Subcutaneous abdominal adipose tissue (tissue), 5 donors: ENCODE measurements around the gene ACVR1B.

Experiments
- H3K27ac ChIP-seq: one replicate; pipeline ENCODE4 v1.7.0; 2013; ENCODE audit warnings: low read depth, mild to moderate bottlenecking, inconsistent platforms, low read length, moderate library complexity
- H3K27me3 ChIP-seq, 5 donors: one replicate each; pipeline ENCODE4 v1.7.0; 2013; ENCODE audit warnings: low read length in 5 of 5, inconsistent platforms in 1 of 5; ENCODE audit not compliant: control insufficient read depth in 5 of 5, insufficient read depth in 4 of 5
- H3K36me3 ChIP-seq, 5 donors: one replicate each; pipeline ENCODE4 v1.7.0; 2013; ENCODE audit warnings: low read length in 5 of 5; ENCODE audit not compliant: control insufficient read depth in 5 of 5, insufficient read depth in 5 of 5
- H3K4me1 ChIP-seq, 5 donors: one replicate each; pipeline ENCODE4 v1.7.0; 2013; ENCODE audit warnings: low read length in 5 of 5, mild to moderate bottlenecking in 3 of 5, moderate library complexity in 1 of 5; ENCODE audit not compliant: control insufficient read depth in 5 of 5, insufficient read depth in 5 of 5
- H3K4me3 ChIP-seq, 5 donors: one replicate each; pipeline ENCODE4 v1.7.0; 2013; ENCODE audit warnings: low read length in 5 of 5, low read depth in 1 of 5
- H3K9ac ChIP-seq, 5 donors: one replicate each; pipeline ENCODE4 v1.7.0; 2013; ENCODE audit warnings: low read length in 5 of 5, mild to moderate bottlenecking in 4 of 5, moderate library complexity in 3 of 5
- H3K9me3 ChIP-seq, 5 donors: one replicate each; pipeline ENCODE4 v1.7.0; 2013; ENCODE audit warnings: low read length in 5 of 5; ENCODE audit not compliant: control insufficient read depth in 5 of 5
- donor health status: healthy.
- donor health status: healthy.
- donor health status: healthy.
- donor health status: healthy.
- donor health status: healthy.

ACVR1B gene

DNA sequence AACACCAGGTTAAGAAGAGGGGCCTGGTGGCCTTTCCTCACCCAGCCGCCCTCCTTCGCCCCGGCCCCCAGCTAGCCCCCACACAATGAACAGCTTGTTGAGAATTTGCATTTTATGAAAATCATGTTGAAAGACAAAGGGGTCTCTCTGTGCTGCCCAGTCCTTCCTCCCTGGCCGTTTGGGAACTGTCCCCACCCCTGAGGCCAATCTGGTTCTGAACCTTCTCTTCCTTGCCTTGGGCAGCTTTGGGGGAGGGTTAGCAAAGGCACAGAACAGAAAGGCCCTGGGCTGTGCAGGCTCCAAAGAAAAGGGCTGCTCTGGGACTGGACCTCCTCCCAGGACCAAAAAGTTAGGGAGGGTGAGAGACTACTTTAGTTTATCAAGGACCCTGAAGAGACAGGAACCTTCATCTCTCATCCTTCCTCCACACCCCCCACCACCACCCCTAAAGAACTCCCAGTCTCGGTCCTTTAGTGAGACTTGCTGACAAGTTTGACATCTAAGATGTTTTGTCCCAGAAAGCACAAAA, 56.5 kb downstream of the ACVR1B start:
- Histone ChIP-seq H3K9ac (peak overlapping the region in 4 of 5 donors; percentile 38 to 92 (median 72)), H3K9me3 (no peaks in the 10 kb centered on the region), H3K36me3 (peaks cover 0 to 27% (median 18%) of the 10 kb centered on the region in 5 donors), H3K27ac (peak overlapping the region; percentile 85), H3K4me1 (peaks cover 1 to 64% (median 50%) of the 10 kb centered on the region in 5 donors), H3K27me3 (peaks cover 2 to 28% (median 12%) of the 10 kb centered on the region in 5 donors), H3K4me3 (peak overlapping the region; percentile 57 to 94 (median 74))

DNA sequence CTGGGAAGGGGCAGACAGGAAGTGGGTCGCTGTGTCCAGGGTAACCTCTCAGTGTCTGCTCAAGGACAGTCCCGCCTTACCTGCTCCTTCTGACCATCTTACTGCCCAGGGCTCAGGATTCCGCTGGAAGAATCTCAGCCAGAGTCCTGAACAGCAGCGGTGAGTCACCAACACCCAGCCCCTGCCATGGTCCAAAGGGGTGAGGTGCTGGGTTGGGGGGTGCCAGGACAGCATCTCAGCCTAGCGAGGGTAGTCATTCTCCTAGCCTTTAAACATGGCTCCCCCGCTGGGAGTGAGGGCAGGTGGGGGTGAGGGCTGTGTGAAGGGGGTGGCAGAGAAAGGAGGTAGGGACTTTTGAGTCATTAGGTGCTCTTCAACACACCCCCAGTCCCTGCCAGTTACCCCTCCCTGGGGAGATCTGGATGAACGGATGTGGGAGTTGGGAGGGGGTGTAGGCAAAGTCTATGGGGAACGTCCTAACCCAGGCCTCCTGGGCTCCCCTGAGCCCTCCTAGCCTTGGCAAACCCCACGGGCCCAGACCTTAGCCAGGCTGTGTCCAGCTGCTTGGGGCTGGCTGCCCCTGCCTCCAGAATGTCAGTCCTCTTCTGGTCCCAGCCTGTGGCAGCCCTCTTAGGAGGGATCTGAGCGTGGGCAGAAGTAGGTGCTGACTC, 57.7 kb downstream of the ACVR1B start:
- Histone ChIP-seq H3K9ac (peak overlapping the region in 3 of 5 donors; percentile 35 to 92 (median 38)), H3K9me3 (no peaks in the 10 kb centered on the region), H3K4me1 (peaks cover 1 to 63% (median 48%) of the 10 kb centered on the region in 5 donors), H3K27me3 (peaks cover 2 to 25% (median 12%) of the 10 kb centered on the region in 5 donors), H3K4me3 (peak overlapping the region in 4 of 5 donors; percentile 53 to 94 (median 80)), H3K27ac (peak overlapping the region; percentile 85), H3K36me3 (peaks cover 0 to 37% (median 29%) of the 10 kb centered on the region in 5 donors)

GRCh38 chr12:52010152-52010622, 58.7 kb downstream of the ACVR1B start:
- Histone ChIP-seq H3K4me1 (peaks cover 1 to 57% (median 46%) of the 10 kb centered on the region in 5 donors), H3K9me3 (no peaks in the 10 kb centered on the region), H3K4me3 (peak overlapping the region in 4 of 5 donors; percentile 31 to 94 (median 80)), H3K27ac (peak overlapping the region; percentile 85), H3K9ac (peak overlapping the region in 1 of 5 donors; percentile 92), H3K36me3 (peaks cover 0 to 39% (median 33%) of the 10 kb centered on the region in 5 donors), H3K27me3 (peaks cover 0 to 16% (median 12%) of the 10 kb centered on the region in 5 donors)

DNA sequence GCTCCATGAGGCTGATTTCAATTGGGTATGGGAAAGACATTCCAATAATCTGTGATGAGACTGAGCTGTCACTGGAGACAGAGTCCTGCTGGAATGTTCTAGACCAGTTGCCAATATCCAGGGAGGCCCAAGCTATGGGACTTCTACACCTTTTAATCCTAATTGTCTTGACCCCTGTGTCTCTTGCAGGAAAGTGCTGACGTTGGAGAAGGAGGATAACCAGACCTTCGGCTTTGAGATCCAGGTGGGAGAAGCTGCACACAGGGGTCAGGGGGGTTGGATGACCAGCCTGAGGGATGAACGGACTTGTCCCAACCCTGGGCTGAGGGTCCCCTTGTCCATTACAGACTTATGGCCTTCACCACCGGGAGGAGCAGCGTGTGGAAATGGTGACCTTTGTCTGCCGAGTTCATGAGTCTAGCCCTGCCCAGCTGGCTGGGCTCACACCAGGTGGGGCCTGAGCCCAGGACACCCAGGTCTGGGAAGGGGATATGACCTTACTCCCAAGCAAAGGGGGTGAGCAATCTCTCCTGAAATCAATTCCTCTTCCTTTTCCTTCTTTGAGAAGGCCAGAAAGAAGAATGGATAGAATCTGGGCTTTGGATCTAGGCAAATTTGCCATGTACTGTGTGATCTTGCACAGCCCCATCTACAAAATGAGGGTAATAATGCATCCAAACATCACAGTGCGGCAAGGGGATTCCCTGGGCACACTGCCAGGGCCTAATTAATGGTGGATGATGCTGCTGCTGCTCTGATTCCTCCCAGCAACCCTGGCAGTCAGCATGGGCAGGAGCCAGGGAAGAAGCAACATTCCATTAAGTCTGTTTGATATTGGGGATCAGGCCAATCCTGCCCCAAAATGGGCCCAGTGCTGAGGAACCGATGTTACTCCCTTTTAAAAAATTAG, 59.4 kb downstream of the ACVR1B start:
- Histone ChIP-seq H3K9ac (peak overlapping the region in 1 of 5 donors; percentile 13), H3K4me1 (peaks cover 1 to 49% (median 44%) of the 10 kb centered on the region in 5 donors), H3K27me3 (peaks cover 0 to 12% (median 10%) of the 10 kb centered on the region in 5 donors), H3K27ac (peak overlapping the region; percentile 85), H3K4me3 (peak overlapping the region in 4 of 5 donors; percentile 31 to 94 (median 80)), H3K9me3 (no peaks in the 10 kb centered on the region), H3K36me3 (peaks cover 0 to 39% (median 38%) of the 10 kb centered on the region in 5 donors)

GRCh38 chr12:52011602-52012214, 60.2 kb downstream of the ACVR1B start:
- peak overlapping the region; percentile 85 for H3K27ac ChIP-seq
- H3K27me3 ChIP-seq: peaks cover 0 to 8% (median 6%) of the 10 kb centered on the region in 5 donors
- no peak overlapping the region for H3K9ac ChIP-seq
- no peak overlapping the region for H3K4me3 ChIP-seq
- H3K36me3 ChIP-seq: peaks cover 0 to 39% (median 39%) of the 10 kb centered on the region in 5 donors
- H3K9me3 ChIP-seq: no peaks in the 10 kb centered on the region
- H3K4me1 ChIP-seq: peaks cover 1 to 44% (median 38%) of the 10 kb centered on the region in 5 donors

DNA sequence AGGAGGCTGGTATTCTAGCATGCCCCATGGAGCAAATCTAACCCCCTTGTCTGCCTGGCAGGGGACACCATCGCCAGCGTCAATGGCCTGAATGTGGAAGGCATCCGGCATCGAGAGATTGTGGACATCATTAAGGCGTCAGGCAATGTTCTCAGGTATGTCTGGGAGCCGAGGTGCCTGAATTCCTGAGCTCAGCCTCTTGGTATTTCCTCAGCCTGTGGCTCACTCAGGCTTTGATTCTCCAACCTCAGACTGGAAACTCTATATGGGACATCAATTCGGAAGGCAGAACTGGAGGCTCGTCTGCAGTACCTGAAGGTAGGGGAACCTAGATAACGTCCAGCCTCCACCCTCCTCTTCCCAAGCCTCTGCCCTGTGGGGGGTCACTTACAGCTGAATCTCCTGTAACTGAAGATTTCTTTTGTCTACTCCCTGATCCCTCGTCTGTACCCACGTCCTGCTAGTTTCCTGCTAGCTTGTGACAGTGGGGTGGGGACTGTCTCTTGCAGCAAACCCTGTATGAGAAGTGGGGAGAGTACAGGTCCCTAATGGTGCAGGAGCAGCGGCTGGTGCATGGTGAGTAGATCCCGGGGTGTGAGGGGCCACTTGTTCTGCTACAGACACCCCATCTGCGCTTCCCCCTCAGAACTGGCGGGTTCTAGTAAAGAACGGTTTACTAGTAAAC, 62.3 kb downstream of the ACVR1B start:
- peaks cover 0 to 39% (median 33%) of the 10 kb centered on the region in 5 donors for H3K36me3 ChIP-seq
- H3K4me3 ChIP-seq: no peak overlapping the region

DNA sequence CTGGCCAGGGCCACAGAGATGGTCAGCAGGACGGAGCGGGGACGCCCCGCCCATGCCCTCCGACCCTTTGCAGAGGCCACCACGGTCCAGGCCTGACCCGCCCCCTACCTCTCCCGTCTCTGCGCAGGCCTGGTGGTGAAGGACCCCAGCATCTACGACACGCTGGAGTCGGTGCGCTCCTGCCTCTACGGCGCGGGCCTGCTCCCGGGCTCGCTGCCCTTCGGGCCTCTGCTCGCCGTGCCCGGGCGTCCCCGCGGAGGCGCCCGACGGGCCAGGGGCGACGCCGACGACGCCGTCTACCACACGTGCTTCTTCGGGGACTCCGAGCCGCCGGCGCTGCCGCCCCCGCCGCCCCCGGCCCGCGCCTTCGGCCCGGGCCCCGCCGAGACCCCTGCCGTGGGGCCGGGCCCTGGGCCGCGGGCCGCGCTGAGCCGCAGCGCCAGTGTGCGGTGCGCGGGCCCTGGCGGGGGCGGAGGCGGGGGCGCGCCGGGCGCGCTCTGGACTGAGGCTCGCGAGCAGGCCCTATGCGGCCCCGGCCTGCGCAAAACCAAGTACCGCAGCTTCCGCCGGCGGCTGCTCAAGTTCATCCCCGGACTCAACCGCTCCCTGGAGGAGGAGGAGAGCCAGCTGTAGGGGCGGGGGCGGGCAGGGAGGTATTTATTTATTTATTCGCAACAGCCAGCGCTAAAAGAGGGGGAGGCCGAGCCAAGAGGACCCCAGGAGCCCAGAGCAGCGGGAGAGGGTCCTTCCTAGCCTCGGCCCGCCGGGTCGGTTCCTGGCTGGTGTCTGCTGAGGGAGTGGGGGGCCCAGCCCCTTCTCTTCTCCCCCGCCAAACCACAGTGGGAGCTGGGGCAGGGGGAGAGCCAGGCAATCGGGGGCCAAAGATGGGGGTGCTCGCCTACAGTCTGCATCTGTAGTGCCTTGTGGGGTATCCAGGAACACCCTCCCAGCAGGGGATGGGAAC, 63.4 kb downstream of the ACVR1B start:
- Histone ChIP-seq H3K36me3 (peaks cover 0 to 39% (median 31%) of the 10 kb centered on the region in 5 donors), H3K27ac (no peak overlapping the region), H3K9ac (no peak overlapping the region), H3K4me3 (no peak overlapping the region), H3K9me3 (no peaks in the 10 kb centered on the region), H3K4me1 (peaks cover 1 to 18% (median 14%) of the 10 kb centered on the region in 5 donors), H3K27me3 (no peaks in the 10 kb centered on the region)

More for the DNA sequence above, 62.3 kb downstream of the ACVR1B start:
- Histone ChIP-seq H3K9ac (no peak overlapping the region), H3K27me3 (no peaks in the 10 kb centered on the region), H3K27ac (no peak overlapping the region), H3K9me3 (no peaks in the 10 kb centered on the region), H3K4me1 (peaks cover 1 to 29% (median 25%) of the 10 kb centered on the region in 5 donors)

DNA sequence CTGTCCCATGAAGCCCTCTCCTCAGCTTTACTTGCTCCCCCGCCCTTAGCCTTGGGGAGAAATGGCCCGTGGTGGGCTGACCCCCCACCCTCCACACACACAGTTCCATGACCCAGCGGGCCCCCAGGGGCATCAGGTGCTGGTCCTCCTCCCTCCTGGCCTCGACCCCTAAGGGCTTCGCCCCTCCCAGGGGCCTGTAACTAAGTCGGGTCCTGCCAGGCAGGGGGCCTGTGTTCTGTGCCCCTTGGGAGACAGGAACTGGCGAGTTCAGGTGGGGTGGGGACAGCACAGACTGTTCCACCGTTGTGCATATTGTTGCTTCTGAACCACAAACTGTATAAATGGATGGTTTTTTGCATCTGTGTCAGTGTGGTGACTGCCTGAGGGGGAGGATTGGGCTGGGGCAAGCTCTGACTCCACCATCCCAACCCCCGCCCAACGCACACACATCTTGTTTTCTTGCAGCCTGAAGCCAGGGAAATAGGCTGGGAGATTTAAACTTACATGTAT, 64.1 kb downstream of the ACVR1B start:
- no peak overlapping the region for H3K9ac ChIP-seq
- no peaks in the 10 kb centered on the region for H3K27me3 ChIP-seq
- H3K4me1 ChIP-seq: peaks cover 0 to 11% (median 7%) of the 10 kb centered on the region in 5 donors
- no peaks in the 10 kb centered on the region for H3K9me3 ChIP-seq
- H3K4me3 ChIP-seq: no peak overlapping the region
- H3K36me3 ChIP-seq: peaks cover 0 to 39% (median 28%) of the 10 kb centered on the region in 5 donors
- no peak overlapping the region for H3K27ac ChIP-seq
